HG02973 (cell line): ENCODE results near the gene NUP155.
A peak's percentile ranks its signal among the peaks of the same experiment; 100 is the strongest.
"Not testable (repeated sequence)": the region's sequence is repeated elsewhere in the genome, so short reads cannot be mapped to it uniquely, and the experiment has no call there.

Source experiments
- ATAC-seq: cut with Tn5 transposase; IDR thresholded peaks from one replicate; pipeline ENCODE4 v1.9.1; 2021; ENCODE audit warnings: moderate library complexity; ENCODE audit not compliant: unreplicated experiment

Gene NUP155

DNA sequence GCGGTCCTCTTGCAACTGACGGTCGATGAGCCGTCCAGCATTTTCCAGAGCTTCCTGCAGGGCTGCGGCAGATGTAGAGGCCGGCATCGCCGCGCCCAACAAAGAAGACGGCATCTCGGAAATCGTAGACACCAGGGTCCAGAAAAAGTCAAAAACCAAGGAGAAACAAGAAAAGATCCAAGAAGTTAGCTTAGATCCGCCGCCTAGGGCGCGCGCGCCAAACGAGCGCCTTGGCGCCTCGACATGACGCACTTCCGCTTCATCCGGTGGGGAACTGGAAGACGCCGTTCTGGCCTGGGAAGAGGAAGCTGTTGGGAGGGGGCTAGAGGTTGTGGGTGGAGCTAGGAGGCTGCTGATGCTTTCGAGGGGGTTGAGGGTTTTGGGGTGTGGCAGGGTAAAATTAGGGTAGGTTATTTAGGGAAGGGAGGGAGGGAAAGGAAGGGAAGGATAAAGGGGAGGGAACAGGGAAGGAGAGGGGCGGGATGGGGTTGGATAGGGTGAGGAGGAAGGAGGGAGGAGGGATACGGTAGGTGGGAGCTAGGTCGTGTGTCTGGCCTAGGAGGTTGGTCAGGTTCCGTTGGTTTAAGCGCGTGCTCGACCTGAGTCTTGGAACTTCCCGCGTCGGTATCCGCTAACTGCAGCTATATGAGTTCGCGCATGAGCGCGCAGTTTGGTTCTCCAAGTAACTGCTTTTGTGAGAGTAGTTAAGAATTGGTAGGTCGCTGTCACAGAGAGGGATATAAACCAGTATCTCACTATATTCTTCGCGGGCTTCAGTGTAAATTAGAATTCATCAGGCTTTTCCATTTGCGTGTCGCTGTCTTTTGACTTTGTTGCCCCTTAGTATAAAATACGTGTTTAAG lies at the start of gene NUP155:
Gene NUP155 (minus strand): TSS at position 243 of the 863 bp plus-strand sequence. CDS start 129 bp downstream, at position 114.
- peak; percentile 95 for ATAC-seq

DNA sequence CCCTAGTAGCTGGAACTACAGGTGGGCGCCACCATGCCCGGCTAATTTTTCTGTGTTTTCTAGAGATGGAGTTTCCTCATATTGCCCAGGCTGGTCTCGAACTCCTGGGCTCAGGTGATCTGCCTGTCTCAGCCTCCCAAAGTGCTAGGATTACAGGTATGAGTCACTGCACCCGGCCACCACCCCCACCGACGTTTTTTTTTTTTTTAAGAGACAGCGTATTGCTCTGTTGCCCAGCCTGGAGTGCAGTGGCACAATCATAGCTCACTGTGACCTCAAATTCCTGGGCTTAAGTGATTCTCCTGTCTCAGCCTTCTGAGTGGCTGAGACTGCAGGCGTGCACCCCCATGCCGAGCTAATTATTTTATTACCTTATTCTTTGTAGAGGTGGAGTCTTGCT lies 46.4 kb upstream of the NUP155 start:
- ATAC-seq: no peak

DNA sequence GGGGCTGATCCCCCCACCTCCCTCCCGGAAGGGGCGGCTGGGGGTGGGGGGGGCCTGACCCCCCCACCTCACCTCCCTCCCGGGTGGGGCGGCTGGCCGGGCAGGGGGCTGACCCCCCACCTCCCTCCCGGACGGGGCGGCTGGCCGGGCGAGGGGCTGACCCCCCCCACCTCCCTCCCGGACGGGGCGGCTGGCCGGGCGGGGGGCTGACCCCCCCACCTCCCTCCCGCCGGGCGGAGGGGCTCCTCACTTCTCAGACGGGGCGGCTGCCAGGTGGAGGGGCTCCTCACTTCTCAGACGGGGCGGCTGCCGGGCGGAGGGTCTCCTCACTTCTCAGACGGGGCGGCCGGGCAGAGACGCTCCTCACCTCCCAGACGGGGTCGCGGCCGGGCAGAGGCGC lies 44.5 kb upstream of the NUP155 start:
- ATAC-seq: not testable (repeated sequence)

DNA sequence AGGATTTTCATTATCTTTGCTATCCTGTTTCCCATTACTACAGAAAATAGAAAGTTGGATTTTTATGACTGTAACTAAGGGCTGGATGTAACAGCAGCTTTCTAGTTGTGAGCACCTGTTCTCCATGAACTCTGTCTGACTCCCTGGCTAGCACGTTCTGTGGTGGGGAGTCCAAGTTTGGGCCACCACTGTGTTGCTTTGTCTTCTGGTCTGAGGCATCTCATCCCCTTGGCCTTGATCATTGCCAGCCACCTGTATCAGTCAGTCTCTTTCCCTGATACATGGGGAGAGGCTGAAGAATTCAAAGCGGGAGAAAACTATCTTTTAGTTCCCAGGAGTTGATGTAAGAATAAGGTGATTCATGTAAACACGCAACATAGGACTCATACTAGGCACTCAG lies 41.6 kb upstream of the NUP155 start:
- no peak for ATAC-seq

DNA sequence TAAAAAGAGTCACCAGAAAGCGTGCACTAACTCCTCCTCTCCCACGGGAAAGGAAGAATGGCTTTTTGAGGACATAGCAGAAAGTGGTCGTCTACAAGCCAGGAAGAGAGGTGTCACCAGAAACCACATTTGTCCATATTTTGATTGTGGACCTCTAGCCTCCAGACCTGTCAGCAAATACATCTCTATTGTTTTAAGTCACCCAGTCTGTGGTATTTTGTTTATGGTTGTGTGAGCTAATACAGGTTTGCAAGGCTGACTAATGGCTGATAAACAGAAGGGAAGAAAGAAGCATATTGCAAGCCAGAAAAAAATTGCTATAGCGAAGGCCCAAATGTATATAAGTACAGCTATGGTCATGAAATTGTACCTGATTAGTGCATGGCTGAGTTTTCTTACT lies 29.6 kb upstream of the NUP155 start:
- no peak for ATAC-seq

DNA sequence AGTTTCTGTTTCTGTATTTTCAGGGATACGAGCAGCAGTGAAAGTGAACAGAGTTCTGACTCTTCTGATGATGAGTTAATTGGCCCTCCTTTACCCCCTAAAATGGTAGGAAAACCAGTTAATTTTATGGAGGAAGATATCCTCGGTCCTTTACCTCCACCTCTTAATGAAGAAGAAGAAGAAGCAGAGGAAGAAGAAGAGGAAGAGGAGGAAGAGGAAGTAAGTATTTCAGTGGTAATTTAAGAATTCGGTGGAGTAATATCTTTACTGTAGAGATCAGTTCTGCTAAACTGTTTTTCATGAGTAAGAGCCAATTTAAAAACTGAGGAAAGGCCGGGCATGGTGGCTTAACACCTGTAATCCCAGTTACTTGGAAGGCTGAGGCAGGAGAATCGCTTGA lies 25.4 kb upstream of the NUP155 start:
- no peak for ATAC-seq

DNA sequence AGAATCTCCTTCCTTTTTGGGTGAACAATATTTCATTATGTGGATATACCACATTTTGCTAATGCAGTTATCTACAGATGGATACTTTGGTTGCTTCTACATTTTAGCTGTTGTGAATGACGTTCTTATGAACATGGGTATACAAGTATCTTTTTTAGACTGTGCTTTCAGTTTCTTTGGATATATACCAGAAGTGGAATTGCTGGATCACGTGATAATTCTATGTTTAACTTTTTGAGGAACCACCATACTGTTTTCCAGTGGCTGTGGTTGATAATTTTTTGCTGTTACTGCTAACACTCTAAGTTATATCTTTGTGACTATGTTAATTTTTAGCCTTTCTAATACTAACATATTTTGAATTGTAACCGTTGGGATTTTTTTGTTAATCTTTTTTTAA lies 20.7 kb upstream of the NUP155 start:
- ATAC-seq: no peak

DNA sequence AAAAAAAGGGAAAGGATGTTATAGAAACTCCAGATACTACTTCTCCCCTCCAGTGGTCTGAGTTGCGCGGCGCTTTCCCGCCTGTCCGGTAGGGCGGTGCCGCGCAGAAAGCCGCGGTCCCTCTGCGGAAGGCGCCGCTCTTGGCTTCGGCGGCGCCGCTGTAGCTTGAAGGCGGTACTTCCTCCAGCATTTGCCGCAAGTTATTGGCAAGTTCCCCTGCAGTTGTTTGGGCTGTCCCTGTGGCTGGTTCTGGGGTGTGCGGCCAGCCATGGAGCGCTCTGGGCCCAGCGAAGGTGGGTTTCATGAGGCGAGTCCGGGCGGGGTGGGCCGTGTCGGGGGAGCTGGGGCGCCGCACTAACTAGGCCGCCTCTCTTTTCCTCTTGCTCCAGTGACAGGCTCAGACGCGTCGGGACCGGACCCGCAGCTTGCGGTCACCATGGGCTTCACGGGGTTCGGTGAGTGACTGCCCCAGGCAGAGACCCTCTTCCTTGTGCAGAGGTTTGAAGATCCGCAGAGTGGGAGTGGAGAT lies 8.3 kb upstream of the NUP155 start, which contains the start of gene WDR70:
Gene WDR70 (plus strand): TSS at position 219 of the 529 bp plus-strand sequence. CDS start 50 bp downstream, at position 269.
- peak; percentile 92 for ATAC-seq

DNA sequence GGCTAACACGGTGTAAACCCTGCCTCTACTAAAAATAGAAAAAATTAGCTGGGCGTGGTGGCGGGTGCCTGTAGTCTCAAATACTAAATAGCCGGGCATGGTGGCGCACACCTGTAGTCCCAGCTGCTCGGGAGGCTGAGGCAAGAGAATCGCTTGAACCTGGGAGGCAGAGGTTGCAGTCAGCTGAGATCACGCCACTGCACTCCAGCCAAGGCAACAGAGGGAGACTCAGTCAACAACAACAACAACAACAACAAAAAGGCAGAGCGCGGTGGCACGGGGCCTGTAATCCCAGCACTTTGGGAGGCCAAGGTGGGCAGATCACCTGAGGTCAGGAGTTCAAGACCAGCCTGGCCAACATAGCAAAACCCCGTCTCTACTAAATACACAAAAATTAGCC lies 7.2 kb upstream of the NUP155 start:
- ATAC-seq: not testable (repeated sequence)

DNA sequence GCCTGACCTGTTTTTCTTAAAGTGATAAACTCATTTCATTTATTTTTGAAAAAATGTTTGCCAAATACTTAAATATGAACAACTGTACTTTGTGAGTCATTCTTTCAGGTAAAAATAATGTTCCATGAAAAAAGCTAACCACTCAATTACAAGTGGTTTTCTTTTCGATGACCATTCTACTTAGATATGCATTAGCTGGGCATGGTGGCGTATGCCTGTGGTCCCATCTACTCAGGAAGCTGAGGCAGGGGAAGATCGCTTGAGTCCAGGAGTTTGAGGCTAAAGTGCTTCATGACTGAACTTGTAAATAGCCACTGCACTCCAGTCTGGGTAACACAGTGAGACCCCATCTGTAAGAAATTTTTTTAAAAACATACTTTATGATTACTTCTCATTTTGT lies 4.2 kb upstream of the NUP155 start:
- no peak for ATAC-seq

DNA sequence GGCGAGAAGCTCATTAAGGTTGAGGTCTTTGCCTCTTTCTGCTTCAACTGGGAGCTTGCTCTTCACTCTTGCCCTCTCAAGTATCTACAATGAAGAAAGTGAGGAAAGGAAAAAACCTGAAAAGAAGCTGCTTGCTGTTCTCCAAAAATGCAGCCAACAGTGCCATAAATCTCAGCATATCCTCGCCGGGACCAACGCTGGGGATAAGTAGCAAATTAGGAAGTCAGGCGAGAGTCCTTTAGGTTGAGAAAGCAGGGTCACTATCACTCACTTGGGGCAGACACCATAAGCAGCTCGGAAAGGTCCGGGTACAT lies 399 bp downstream of the NUP155 start:
- peak; percentile 37 for ATAC-seq

DNA sequence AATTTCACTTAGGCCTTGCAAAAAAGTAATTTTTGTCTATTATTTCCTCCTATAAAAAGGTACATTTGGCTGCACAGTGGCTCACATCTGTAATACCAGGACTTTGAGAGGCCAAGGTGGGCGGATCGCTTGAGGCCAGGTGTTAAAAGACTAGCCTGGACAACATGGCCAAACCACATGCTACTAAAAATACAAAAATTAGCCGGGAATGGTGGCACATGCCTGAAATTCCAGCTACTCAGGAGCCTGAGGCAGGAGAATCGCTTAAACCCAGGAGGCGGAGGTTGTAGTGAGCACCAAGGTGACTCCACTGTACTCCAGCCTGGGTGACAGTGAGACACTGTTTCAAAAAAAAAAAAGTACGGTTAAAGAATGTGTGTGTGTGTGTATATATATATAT lies 15.7 kb downstream of the NUP155 start:
- no peak for ATAC-seq

DNA sequence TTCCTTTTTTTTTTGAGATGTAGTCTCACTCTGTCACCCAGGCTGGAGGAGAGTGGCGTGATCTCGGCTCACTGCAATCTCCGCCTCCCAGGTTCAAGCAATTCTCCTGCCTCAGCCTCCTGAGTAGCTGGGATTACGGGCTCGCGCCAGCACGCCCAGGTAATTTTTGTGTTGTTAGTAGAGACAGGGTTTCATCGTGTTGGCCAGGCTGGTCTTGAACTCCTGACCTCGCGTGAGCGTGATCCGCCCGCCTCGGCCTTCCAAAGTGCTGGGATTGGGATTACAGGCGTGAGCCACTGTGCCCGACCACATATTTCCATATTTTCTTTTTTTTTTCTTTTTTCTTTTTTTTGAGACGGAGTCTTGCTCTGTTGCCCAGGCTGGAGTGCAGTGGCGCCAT lies 28.2 kb downstream of the NUP155 start:
- not testable (repeated sequence) for ATAC-seq

DNA sequence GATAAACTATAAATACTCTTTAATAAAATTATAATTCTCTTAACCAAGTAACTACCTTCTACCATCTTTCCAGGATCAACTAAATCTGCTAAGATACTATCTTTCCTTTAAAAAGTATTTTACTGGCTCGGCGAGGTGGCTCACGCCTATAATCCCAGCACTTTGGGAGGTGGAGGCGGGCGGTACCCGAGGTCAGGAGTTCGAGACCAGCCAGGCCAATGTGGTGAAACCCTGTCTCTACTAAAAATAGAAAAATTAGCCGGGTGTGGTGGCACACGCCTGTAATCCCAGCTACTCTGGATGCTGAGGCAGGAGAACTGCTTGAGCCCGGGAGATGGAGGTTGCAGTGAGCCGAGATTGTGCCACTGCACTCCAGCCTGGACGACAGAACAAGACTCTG lies 36.2 kb downstream of the NUP155 start:
- ATAC-seq: not testable (repeated sequence)

DNA sequence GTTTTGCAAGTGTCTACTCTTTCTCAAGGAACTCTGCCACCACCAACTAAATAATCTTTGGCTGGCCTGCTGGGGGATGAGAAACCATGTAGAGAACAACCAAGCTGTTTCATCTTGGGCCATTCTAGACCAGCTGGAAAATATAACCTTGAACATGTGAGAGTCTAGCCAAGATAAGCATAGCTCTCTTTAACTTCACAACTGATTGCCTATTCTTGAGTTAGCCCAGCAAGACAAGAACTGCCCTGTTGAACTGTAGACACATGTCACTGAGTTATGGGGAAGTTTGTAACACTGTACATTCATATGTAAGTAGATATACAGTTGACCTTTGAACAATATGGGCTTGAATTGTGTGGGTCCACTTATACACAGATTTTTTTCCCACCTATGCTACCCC lies 44.4 kb downstream of the NUP155 start:
- no peak for ATAC-seq

DNA sequence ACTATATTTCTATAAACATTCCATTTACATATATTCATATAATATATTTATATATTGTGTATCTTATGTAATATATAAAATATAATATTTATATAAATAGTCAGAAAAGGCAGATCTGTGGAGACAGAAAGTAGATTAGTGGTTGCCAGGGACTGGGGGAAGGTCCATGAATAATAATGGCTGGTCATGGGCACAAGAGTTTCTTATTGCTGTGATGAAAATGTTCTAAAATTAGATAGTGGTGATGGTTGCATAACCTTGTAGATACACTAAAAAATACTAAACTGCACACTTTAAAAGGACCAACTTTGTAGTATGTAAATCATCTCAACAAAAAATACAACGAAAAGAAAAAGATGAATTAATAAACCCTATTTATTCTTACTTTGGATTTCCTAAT lies 47.3 kb downstream of the NUP155 start:
- ATAC-seq: no peak

DNA sequence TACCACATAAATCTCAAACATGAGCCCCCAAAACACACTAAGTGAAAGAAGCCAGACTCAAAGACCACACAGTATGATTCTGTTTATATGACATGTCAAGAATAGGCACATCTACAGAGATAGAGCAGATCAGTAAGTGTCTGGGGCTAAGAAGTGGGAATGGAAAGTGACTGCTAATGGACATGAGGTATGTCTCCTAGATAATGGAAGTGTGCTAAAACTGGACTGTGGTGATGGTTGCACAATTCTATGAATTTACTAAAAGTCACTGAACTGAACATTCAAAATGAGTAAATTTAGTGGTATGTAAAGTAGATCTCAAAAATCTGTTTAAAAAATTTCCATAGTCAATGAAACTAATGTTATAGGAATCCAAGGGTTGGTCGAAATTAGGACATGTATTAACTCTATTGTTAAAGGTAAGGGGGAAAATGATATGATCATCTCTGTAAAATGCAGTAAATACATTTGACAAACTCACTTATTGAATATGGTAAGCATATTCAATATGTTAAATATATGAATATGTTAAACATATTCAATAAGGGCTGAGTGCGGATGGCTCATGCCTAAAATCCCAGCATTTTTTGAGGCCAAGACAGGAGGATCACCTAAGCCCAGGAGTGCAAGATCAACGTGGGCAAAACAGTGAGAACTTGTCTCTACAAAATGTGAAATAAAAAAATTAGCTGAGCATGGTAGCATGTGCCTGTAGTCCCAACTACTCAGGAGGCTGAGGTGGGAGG lies 51.7 kb downstream of the NUP155 start:
- no peak for ATAC-seq

DNA sequence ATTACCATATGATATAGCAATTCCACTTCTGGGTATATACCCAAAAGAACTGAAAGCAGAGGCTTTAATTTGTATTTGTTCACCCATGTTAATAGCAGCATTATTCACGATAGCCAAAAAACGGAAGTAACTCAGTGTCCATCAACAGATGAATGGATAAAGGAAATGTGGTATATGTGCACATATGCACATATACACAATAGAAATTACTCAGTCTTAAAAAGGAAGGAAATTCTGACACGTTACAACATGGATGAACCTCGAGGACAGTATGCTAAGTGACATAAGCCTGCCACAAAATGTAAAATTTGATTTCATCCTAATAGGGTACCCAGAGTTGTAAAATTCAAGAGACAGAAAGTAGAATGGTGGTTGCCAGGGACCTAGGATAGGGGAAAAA lies 54.9 kb downstream of the NUP155 start:
- ATAC-seq: no peak

DNA sequence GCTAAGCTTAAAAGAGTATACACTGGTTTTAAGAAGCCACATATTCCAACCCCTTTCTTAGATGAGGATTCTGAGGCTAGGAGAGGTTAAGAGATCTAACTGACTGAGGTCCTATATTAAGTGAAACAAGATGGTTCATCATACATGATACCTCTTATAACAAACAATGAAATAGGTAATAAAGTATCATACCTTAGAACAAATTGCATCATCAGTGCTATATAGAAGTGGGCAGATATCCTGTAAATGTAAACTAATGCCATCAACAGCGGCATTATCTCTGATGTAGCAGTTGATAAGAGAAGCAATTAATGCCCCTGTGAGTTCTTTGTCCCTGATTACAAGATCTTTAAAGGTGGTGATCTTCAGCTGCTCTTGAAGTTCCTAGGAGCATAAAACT lies 60.5 kb downstream of the NUP155 start:
- ATAC-seq: no peak

DNA sequence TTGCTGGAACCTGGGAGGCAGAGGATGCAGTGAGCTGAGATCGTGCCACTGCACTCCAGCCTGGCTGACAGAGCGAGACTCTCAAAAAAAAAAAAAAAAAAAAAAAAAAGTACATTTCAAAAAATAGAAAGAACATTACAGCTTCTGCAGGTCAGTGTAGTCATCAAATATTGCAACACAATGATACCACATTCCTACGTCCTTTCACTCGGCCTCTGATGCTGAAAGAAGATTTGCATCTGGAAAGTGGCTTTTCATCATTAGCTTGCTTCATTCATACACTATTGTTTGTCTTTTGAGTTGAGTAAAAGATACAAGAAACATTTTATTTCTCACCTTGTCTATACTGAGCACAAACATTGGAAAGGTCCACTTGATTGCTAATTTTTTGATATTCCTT lies 62.1 kb downstream of the NUP155 start:
- ATAC-seq: no peak

DNA sequence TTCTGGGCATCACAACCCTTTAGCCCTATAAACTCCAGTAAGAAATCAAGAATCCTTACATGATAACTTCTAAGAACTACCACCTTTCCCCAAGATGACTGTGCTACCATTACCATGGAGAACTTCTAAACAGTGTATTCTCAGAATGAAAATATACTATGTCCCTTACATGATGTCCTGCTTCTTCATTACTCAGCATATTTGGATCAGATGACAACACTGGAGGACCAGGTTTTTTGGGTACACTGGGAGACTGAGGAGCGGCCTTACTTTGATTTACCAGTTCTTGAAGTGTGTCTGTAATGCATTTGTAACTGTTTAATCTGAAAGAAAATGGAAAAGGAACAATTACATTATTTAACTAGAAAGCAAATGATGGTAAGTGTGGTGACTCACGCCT lies 66.0 kb downstream of the NUP155 start:
- ATAC-seq: no peak

DNA sequence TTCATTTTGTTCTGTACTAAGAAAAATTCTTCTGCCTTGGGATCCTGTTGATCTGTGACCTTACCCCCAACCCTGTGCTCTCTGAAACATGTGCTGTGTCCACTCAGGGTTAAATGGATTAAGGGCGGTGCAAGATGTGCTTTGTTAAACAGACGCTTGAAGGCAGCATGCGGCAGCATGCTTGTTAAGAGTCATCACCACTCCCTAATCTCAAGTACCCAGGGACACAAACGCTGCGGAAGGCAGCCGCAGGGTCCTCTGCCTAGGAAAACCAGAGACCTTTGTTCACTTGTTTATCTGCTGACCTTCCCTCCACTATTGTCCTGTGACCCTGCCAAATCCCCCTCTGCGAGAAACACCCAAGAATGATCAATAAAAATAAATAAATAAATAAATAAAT lies 74.6 kb downstream of the NUP155 start:
- not testable (repeated sequence) for ATAC-seq
